SK-N-SH (cell line): ENCODE data around the gene ZNF429.

ENCODE experiments used
- EP300 ChIP-seq, 2 experiments: IDR thresholded peaks; 2 replicates each; pipeline versions ENCODE4 v1.4.0 to v1.6.1; 2012; ENCODE audit warnings: borderline replicate concordance in 1 of 2, low read depth in 1 of 2, low read length in 1 of 2
- RAD21 ChIP-seq: IDR thresholded peaks from 2 replicates; pipeline ENCODE4 v1.6.1; 2012; ENCODE audit warnings: mild to moderate bottlenecking, low read length
- TCF12 ChIP-seq: IDR thresholded peaks from 2 replicates; pipeline ENCODE4 v1.4.0; 2012

GRCh38 chr19:21462540-21462939 lies 42.9 kb upstream of the ZNF429 start:
- TF ChIP-seq RAD21: no peak
- no peak for TF ChIP-seq EP300 (IDR thresholded peaks at IDR 0.05; ENCODE audit: borderline replicate concordance in 1 of 2, low read depth in 1 of 2, low read length in 1 of 2)
- TF ChIP-seq TCF12: no peak
